HG03280 (cell line): ENCODE data around the gene RPTOR.

ENCODE experiments used
- ATAC-seq: cut with Tn5 transposase; IDR thresholded peaks from one replicate; pipeline ENCODE4 v1.9.1; 2021; ENCODE audit warnings: mild to moderate bottlenecking, moderate library complexity; ENCODE audit not compliant: unreplicated experiment

Gene RPTOR

DNA sequence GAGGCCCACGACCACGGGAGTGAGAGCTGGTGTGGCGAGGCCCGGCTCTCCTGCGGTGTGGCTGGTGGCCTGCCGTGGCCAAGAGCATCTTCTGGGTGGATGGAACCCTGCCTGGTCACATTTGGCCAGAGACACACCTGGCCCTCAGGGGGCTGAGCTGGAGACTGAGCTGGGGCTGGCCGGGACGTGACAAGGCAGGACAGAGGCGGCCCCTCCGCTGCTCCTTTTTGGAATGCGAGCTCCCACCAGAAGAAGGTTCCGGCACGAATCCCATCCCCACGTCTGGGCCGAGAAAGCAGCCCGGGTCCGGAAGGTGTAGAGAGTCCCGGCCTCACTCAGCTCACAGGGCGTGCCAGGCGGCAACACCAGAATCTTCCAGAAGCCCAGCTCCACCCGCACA is 421.0 kb downstream of the RPTOR start:
- no peak for ATAC-seq

- ATAC-seq, result no peak
Observed at GRCh38 chr17:80967404-80967872, 422.8 kb downstream of the RPTOR start.

- no peak for ATAC-seq
Observed at GRCh38 chr17:80968602-80969029, 424.0 kb downstream of the RPTOR start.

DNA sequence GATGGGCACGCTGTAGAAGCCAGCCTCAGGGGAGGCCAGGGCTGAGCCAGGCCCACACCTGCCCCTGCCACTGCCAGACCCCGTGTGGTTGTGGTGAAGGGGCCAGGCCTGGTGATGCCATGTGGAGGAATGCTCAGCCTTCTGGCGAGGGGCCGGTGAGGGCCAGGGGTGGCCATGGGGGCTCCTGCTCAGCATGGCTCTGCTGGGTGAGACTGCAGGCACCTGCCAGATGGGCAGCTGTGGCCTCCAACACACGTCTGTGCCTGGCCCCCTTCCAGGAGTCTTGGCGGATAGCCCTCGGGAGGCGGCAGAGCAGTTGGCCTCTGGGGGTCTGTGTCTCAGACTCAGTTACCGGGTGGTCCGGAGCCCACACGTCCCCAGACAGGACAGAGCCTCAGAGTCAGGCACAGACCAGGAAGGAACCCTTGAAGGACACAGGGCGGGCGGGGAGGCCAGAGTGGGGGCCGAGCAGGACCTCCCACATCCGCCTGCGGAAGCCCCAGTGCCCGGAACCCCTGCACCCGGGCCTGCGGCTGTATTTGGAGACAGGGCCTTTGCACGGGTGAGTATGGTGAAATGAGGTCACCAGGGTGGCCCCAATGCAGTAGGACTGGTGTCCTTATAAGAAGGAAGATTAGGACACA is 424.5 kb downstream of the RPTOR start:
- ATAC-seq, result no peak

DNA sequence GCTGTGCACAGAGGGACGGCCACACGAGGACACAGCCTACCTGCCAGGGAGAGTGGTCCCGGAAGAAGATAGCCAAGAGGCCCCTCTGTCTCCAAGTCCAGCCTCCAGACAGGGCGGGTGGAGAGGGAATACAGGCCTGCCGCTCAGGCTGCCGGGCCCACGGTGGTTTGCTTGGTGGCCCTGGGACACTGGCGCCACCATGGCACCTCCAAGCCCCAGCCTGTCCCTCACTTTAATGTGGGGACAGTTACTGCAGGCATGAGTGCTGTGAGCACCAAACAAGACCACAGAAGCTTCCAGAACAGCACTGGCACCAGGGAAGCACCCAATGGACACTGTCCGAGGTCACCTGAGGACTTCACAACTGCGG is 425.0 kb downstream of the RPTOR start:
- no peak for ATAC-seq

GRCh38 chr17:80970044-80970761 is 425.6 kb downstream of the RPTOR start:
- no peak for ATAC-seq

GRCh38 chr17:80970762-80971703 is 426.4 kb downstream of the RPTOR start:
- ATAC-seq, result no peak

- no peak for ATAC-seq
Observed at GRCh38 chr17:80971704-80972304, 427.2 kb downstream of the RPTOR start.

- no peak for ATAC-seq
Observed at GRCh38 chr17:80976701-80977100, 432.1 kb downstream of the RPTOR start.

DNA sequence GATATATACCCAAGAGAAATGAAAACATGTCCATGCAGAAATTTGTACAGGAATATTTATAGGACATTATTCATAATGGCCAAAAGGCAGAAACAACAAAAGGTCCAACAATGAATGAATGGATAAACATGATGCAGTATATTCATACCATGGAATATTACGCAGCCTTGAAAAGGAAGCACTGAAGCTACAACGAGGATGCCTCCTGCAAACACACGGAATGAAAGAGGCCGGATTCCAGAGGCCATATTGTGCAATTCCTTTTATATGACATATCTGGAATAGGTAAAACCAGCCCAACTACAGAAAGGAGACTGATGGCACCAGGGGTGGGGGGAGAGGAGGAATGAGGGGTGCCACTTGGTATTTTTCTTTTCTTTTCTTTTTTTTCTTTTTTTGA is 432.5 kb downstream of the RPTOR start:
- no peak for ATAC-seq

DNA sequence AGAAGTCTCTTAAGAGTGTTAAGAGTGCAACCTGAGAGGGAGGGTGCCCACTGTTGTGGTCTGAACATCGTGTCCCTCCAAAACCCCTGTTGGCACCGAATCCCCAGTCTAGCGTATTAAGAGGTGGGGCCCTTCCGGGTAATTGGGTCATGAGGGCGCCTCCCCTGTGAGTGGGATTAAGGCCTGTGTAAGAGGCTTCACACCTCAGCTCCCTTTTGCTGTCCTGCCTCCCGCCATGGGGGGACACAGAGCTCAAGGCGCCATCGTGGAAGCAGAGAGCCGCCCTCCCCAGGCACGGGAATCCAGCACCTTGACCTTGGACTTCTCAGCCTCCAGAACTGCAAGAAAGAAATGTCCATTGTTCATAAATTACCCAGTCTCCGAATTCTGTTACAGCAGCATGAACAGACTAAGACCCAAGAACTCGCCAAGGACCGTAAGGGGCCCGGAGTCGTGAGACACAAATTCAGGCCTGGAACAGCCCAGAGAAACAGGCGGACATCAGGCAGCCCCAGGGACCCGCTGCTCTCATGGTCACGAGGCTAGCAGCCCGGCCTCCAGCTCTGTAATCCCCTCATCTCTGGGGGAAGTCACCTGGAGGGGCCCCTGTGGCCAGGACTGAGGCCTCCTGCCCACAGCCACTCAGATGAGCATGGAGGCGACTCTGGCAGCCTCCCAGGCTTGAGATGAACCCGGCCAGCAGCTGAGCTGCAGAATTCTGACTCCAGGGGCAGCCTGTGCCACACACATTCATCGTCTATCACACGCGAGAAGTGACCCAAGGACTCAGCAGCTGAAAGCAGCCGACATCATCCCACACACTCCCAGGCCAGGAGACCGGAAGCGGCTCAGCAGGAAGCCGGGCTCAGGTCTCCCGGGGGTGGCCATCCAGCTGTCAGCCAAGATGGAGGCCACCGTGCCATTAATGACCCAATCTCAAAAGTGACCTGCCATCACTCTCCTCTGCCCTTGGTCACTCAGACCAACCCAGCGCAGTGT is 434.2 kb downstream of the RPTOR start:
- no peak for ATAC-seq

GRCh38 chr17:80979547-80980378 is 435.1 kb downstream of the RPTOR start:
- ATAC-seq, result no peak

DNA sequence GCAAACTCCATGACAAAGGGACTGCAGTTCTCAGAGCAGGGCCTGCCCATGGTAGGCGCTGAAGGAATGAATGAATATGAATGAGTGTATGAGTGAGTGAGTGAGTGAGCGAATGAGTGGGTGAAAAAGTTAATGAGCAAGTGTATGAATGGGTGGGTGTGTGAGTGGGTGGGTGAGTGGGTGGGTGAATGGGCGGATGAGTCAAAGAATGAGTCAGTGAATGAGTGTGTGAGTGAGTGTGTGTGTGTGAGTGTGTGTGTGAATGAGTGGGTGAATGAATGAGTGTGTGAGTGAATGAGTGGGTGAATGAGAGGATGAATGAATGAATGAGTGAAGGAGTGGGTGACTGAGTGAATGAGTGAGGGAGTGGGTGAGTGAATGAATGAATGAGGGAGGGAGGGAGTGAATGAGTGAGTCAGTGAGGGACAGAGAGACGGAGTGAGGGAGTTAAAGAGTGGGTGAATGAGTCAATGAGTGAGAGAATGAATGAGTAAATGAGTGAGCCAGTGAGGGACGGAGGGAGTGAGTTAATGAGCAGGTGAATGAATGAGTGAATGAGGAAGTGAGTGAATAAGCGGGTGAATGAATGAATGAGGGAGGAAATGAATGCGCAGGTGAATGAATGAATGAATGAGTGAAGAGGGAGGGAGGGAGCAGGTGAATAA is 435.9 kb downstream of the RPTOR start:
- ATAC-seq, result no peak

- ATAC-seq, result no peak
Observed at GRCh38 chr17:80981062-80981902, 436.6 kb downstream of the RPTOR start.

GRCh38 chr17:80981929-80982425 is 437.3 kb downstream of the RPTOR start:
- no peak for ATAC-seq

DNA sequence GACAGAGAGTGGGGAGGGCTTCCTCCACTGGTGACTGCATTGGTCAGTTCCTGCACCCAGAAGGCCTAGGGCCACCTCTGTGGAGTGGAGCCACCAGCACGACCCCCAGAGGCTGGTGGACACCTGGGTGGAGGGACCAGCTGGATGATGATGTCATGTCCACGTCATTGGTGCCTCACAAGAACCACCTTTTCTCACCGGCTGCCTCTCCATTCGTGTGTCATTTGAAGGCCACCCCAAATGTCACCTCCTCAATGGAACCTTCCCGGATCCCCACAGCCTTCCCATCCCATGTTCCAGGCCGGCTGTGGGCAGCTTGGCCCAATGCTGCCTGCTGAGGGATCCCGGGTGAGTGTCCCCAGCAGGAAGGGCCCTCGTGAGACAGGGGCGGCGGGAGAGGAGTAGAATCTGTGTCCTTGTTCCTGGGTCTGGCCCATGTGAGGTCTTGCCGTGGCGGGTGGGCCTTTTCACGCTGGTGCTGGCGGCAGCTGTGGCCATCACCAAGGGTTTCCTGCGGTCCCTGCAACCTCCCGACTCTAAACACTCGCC is 437.9 kb downstream of the RPTOR start:
- no peak for ATAC-seq

- ATAC-seq, result no peak
Observed at GRCh38 chr17:80983545-80983944, 438.9 kb downstream of the RPTOR start.
